NCI-H2081 treated with DMSO at 0.1 percent for 48 hours (cell line): ENCODE measurements around the gene MGAT1.
"Not testable (repeated sequence)": the region's sequence is repeated elsewhere in the genome, so short reads cannot be mapped to it uniquely, and the experiment has no call there.

Experiments used
- DNase-seq: peaks from one replicate; lab custom pipeline; 2025; lab: John Stamatoyannopoulos, UW

The MGAT1 gene

GRCh38 chr5:180802325-180803180 is at the start of gene MGAT1:
MGAT1 (minus strand) TSS chr5:180802806; CDS start chr5:180792971, 9,835 bp downstream.
- no peak for DNase-seq

- no peak for DNase-seq
These were observed 48.0 kb upstream of the MGAT1 start for GRCh38 chr5:180850434-180851078.

- no peak for DNase-seq
These were observed 47.2 kb upstream of the MGAT1 start for GRCh38 chr5:180849827-180850226.

GRCh38 chr5:180848878-180849277 is 46.3 kb upstream of the MGAT1 start:
- no peak for DNase-seq

GRCh38 chr5:180848265-180848664 is 45.7 kb upstream of the MGAT1 start:
- no peak for DNase-seq

- no peak for DNase-seq
These were observed 44.4 kb upstream of the MGAT1 start for GRCh38 chr5:180847026-180847425.

- DNase-seq = no peak
These were observed 42.3 kb upstream of the MGAT1 start for GRCh38 chr5:180844858-180845257.

GRCh38 chr5:180844432-180844831 is 41.8 kb upstream of the MGAT1 start:
- no peak for DNase-seq

- no peak for DNase-seq
These were observed 37.3 kb upstream of the MGAT1 start for GRCh38 chr5:180839935-180840334.

GRCh38 chr5:180839227-180839626 is 36.6 kb upstream of the MGAT1 start:
- DNase-seq = no peak

- DNase-seq = no peak
These were observed 34.9 kb upstream of the MGAT1 start for GRCh38 chr5:180837478-180837877.

- no peak for DNase-seq
These were observed 30.0 kb upstream of the MGAT1 start for GRCh38 chr5:180832638-180833068.

- DNase-seq = no peak
These were observed 28.8 kb upstream of the MGAT1 start for GRCh38 chr5:180831139-180832093.

- DNase-seq = no peak
These were observed 27.9 kb upstream of the MGAT1 start for GRCh38 chr5:180830253-180831138.

- no peak for DNase-seq
These were observed 27.1 kb upstream of the MGAT1 start for GRCh38 chr5:180829726-180830125.

GRCh38 chr5:180828756-180829531 is 26.3 kb upstream of the MGAT1 start:
- DNase-seq = not testable (repeated sequence)

GRCh38 chr5:180827374-180827773 is 24.8 kb upstream of the MGAT1 start:
- not testable (repeated sequence) for DNase-seq

GRCh38 chr5:180825768-180826525 is 23.3 kb upstream of the MGAT1 start:
- DNase-seq = no peak

GRCh38 chr5:180824630-180825476 is 22.2 kb upstream of the MGAT1 start:
- DNase-seq = no peak
